Hepatocyte (in vitro differentiated cells): ENCODE data around the gene DHRS1.

Experiments used
- CTCF ChIP-seq: fragments of 200-600 bp; sonication (generic); IDR thresholded peaks from 2 replicates; pipeline ENCODE4 v1.5.1; 2016; ENCODE audit warnings: antibody characterized with exemption, mild to moderate bottlenecking; ENCODE audit not compliant: poor library complexity
- EZH2 ChIP-seq: fragments of 200-600 bp; sonication (generic); IDR thresholded peaks from 2 replicates; pipeline ENCODE4 v1.6.1; 2016; ENCODE audit warnings: antibody characterized with exemption, mild to moderate bottlenecking, borderline replicate concordance

DNA sequence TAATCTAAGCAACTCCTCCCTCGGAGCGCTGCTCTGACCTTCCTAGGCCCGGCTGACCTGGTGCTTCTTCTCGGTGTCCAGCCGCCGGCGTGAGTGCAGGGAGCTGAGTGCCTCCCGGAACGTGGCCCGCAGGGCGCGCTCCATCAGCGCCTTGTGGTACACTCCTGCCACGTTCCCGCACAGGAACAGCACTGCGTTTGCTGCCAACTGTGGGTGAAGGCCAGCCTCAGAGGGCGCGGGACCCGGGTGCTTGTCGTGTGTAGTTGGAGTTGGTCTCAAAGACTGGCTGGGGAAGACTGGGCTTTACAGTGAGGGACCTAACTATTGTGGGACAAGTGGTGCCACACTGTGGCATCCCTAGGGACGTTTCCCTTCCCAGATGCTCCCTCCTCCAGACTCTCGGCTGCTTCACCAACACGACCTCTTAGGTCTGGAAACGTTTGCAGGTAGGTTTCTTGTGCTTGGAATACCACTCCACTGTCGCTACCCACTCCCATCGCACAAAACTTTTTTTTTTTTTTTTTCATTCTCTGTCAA, 32.2 kb upstream of the DHRS1 start:
- no peak for TF ChIP-seq EZH2
- TF ChIP-seq CTCF, result no peak
